Stomach (tissue), 9 donors: ENCODE measurements around the gene SLC38A2. TPM values are rescaled to one million over a fixed set of nuclear protein-coding genes. Genes with fewer than 3 reads are reported as not detected.

ENCODE experiments used
- DNase-seq, 2 donors: peaks; one replicate each; pipeline versions ENCODE4 v3.0.0 to v3.0.0-alpha.2; 2013 to 2019
- H3K27ac ChIP-seq, 5 donors: fragments of 200-600 bp in 4 of 5; sonication (generic) in 4 of 5; one replicate each; pipeline ENCODE4 v1.5.1; 2013 to 2019; ENCODE audit warnings: mild to moderate bottlenecking in 1 of 5, moderate library complexity in 1 of 5
- H3K27me3 ChIP-seq, 3 donors: fragments of 200-600 bp; sonication (generic); one replicate each; pipeline ENCODE4 v1.5.1; 2017 to 2019; ENCODE audit warnings: mixed run types in 1 of 3
- H3K36me3 ChIP-seq, 4 donors: fragments of 200-600 bp; sonication (generic); 1 replicate in 3 of 4; 2 replicates in 1 of 4; pipeline ENCODE4 v1.5.1; 2016 to 2019
- H3K4me1 ChIP-seq, 4 donors: fragments of 200-600 bp; sonication (generic); one replicate each; pipeline ENCODE4 v1.5.1; 2016 to 2019
- H3K4me3 ChIP-seq, 4 donors: fragments of 200-600 bp; sonication (generic) in 3 of 4; one replicate each; pipeline ENCODE4 v1.5.1; 2016 to 2019; ENCODE audit warnings: mild to moderate bottlenecking in 1 of 4
- H3K9me3 ChIP-seq, 4 donors: fragments of 200-600 bp; sonication (generic); one replicate each; pipeline ENCODE4 v1.5.1; 2016 to 2019
- EP300 ChIP-seq: sonication (generic); formaldehyde crosslinking; IDR thresholded peaks from one replicate; pipeline ENCODE4 v1.6.1; 2017; ENCODE audit warnings: antibody characterized with exemption
- POLR2A ChIP-seq, 4 donors: fragments of 450-650 bp; IDR thresholded peaks; one replicate each; pipeline ENCODE4 v1.6.1; 2016; ENCODE audit warnings: antibody characterized with exemption in 4 of 4, control low read depth in 2 of 4, mild to moderate bottlenecking in 1 of 4, moderate library complexity in 1 of 4
- POLR2AphosphoS5 ChIP-seq, 3 donors: sonication (generic); formaldehyde crosslinking; IDR thresholded peaks; one replicate each; pipeline ENCODE4 v1.6.1; 2016; ENCODE audit warnings: antibody characterized with exemption in 3 of 3
- WGBS, 5 donors: extraction: QIAGEN DNeasy Blood & Tissue Kit in 3 of 5; methylation state at CpG; one replicate each; pipeline versions ENCODE4 v1.1.5 to v1.1.7; 2013 to 2018; 5-methylcytosine and 5-hydroxymethylcytosine counted together
- intact Hi-C: fragments of 100-400 bp; cut with DNase I; formaldehyde crosslinking; loops from one replicate; pipeline ENCODE4 v1.15.1; 2023; ENCODE audit warnings: low total_unique reads
- polyA plus RNA-seq, 3 donors: library from polyadenylated mRNA; stranded (reverse); fragments of 200-250 nt; gene quantifications; one replicate each; pipeline ENCODE4 v1.2.3, GENCODE V29; 2013
- total RNA-seq, 5 donors: library from RNA; depleted of rRNA; stranded (reverse); fragments of >200 nt; gene quantifications; one replicate each; pipeline versions ENCODE4 v1.1.0 to v1.2.3, GENCODE V29; 2014 to 2016
- TF ChIP-seq, protein P1 (sequence below), 7 experiments: fragments of 450-650 bp in 4 of 7; fragments of 200-600 bp in 3 of 7; sonication (generic) in 3 of 7; IDR thresholded peaks; one replicate each; pipeline ENCODE4 v1.5.1; 2016 to 2019; ENCODE audit warnings: antibody characterized with exemption in 7 of 7, control low read depth in 2 of 7, mild to moderate bottlenecking in 1 of 7
- donor health status: healthy with polysubstance abuse.
- donor health status: Bipolar disorder and iron deficiency.
- donor health status: healthy.

The SLC38A2 gene
- total and polyA plus RNA-seq, 8 donors, result 26.6 to 716 (median 157) TPM

- intact Hi-C loops, result no loop called here
- TF ChIP-seq, protein P1, sequence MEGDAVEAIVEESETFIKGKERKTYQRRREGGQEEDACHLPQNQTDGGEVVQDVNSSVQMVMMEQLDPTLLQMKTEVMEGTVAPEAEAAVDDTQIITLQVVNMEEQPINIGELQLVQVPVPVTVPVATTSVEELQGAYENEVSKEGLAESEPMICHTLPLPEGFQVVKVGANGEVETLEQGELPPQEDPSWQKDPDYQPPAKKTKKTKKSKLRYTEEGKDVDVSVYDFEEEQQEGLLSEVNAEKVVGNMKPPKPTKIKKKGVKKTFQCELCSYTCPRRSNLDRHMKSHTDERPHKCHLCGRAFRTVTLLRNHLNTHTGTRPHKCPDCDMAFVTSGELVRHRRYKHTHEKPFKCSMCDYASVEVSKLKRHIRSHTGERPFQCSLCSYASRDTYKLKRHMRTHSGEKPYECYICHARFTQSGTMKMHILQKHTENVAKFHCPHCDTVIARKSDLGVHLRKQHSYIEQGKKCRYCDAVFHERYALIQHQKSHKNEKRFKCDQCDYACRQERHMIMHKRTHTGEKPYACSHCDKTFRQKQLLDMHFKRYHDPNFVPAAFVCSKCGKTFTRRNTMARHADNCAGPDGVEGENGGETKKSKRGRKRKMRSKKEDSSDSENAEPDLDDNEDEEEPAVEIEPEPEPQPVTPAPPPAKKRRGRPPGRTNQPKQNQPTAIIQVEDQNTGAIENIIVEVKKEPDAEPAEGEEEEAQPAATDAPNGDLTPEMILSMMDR (IDR thresholded peaks at IDR 0.05), result no peak
- no peak for TF ChIP-seq EP300
These were observed 7.6 kb upstream of the SLC38A2 start for GRCh38 chr12:46380022-46380796.

GRCh38 chr12:46379352-46379751 is 6.8 kb upstream of the SLC38A2 start:
- no peak overlapping the region for H3K4me3 ChIP-seq
- 71 to 94% (median 80%) methylated on average over 3 of the region's 3 CpGs for WGBS, 5 donors
- H3K4me1 ChIP-seq, result peaks cover 5 to 17% (median 15%) of the 10 kb centered on the region in 4 donors
- no peaks in the 10 kb centered on the region for H3K36me3 ChIP-seq
- no peaks in the 10 kb centered on the region for H3K27me3 ChIP-seq
- intact Hi-C loops, result no loop called here
- no peak for DNase-seq
- H3K9me3 ChIP-seq, result no peaks in the 10 kb centered on the region
- no peak overlapping the region for H3K27ac ChIP-seq
- TF ChIP-seq POLR2AphosphoS5 (IDR thresholded peaks at IDR 0.05), result no peak
- TF ChIP-seq EP300, result no peak
- TF ChIP-seq POLR2A (IDR thresholded peaks at IDR 0.05), result no peak
- TF ChIP-seq, protein P1 (IDR thresholded peaks at IDR 0.05), result no peak

More at GRCh38 chr12:46380022-46380796, 7.6 kb upstream of the SLC38A2 start:
- H3K4me3 ChIP-seq, result no peak overlapping the region
- H3K9me3 ChIP-seq, result no peaks in the 10 kb centered on the region
- DNase-seq, result no peak
- 90 to 99% (median 92%) methylated on average over 3 of the region's 3 CpGs for WGBS, 5 donors
- no peaks in the 10 kb centered on the region for H3K36me3 ChIP-seq
- H3K27me3 ChIP-seq, result no peaks in the 10 kb centered on the region
- no peak overlapping the region for H3K27ac ChIP-seq
- H3K4me1 ChIP-seq, result peaks cover 14 to 23% (median 23%) of the 10 kb centered on the region in 4 donors

DNA sequence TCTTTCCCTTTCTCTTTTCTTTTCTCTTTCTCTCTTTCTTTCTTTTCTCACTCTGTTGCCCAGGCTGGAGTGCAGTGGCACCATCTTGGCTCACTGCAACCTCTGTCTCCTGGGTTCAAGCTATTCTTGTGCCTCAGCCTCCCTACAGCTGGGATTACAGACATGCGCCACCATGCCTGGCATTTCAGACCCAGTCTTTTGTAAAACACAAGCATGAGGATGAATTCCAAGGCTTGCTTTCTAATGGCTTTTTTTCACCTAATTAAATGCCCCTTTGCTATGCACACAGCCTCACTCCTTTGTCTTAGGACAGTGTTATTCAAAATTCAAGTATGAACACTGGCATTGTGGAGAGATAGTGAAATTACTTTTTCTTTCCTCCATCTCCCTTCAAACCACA is 6.0 kb upstream of the SLC38A2 start:
- intact Hi-C loops, result no loop called here
- 92 to 98% (median 94%) methylated on average over 1 of the region's 1 CpG for WGBS, 5 donors
- no peak for DNase-seq

GRCh38 chr12:46377678-46378077 is 5.1 kb upstream of the SLC38A2 start:
- TF ChIP-seq POLR2A (IDR thresholded peaks at IDR 0.05), result no peak
- no peak for TF ChIP-seq EP300
- TF ChIP-seq POLR2AphosphoS5 (IDR thresholded peaks at IDR 0.05), result no peak
- TF ChIP-seq, protein P1 (IDR thresholded peaks at IDR 0.05), result no peak
- Histone ChIP-seq H3K4me1 (peaks cover 11 to 21% (median 17%) of the 10 kb centered on the region in 4 donors), H3K27me3 (no peaks in the 10 kb centered on the region), H3K9me3 (no peaks in the 10 kb centered on the region), H3K4me3 (no peak overlapping the region), H3K27ac (no peak overlapping the region), H3K36me3 (no peaks in the 10 kb centered on the region)
- 77 to 87% (median 86%) methylated on average over 3 of the region's 3 CpGs for WGBS, 5 donors
- intact Hi-C loops, result no loop called here
- no peak for DNase-seq

More for the DNA sequence above, 6.0 kb upstream of the SLC38A2 start:
- H3K4me3 ChIP-seq, result no peak overlapping the region
- no peak overlapping the region for H3K27ac ChIP-seq
- H3K9me3 ChIP-seq, result no peaks in the 10 kb centered on the region
- no peaks in the 10 kb centered on the region for H3K36me3 ChIP-seq
- no peaks in the 10 kb centered on the region for H3K27me3 ChIP-seq
- H3K4me1 ChIP-seq, result peaks cover 11 to 22% (median 16%) of the 10 kb centered on the region in 4 donors
- TF ChIP-seq POLR2AphosphoS5 (IDR thresholded peaks at IDR 0.05), result no peak
- TF ChIP-seq POLR2A (IDR thresholded peaks at IDR 0.05), result no peak
- TF ChIP-seq, protein P1 (IDR thresholded peaks at IDR 0.05), result no peak
- TF ChIP-seq EP300, result no peak
